ENCODE data around the gene EXOC6B. TPM values are rescaled to one million over a fixed set of nuclear protein-coding genes. Genes with fewer than 3 reads are reported as not detected.

EXOC6B gene
- total and polyA plus RNA-seq, 2 of the 8 experiments (the other 6 are each of a cell fraction or from before 2014, with no cell fraction given), result 13.5 to 33.0 TPM

DNA sequence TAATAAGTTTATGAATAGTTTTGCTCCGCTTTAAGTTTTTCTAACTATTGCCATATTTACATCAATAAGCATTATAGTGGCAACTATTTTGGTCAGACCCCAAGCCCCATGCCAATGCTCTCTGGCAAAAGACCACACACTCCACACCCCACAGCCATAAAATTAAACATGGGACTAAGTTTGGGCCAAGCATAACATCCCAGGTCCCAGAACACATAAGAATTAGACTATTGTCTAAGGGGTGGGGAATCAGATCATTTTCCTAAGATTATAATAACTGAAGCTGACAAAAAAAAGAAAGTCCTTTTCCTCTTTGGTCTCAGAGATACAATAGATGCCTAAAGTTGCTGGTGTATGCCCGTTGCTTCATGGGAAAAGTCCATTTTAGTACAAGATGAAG lies 46.3 kb downstream of the EXOC6B start:
- H3K23ac ChIP-seq (ENCODE audit: insufficient read length), result no peak overlapping the region
- no peak overlapping the region for H2AFZ ChIP-seq (ENCODE audit: low read length)
- no peak overlapping the region for H2BK12ac ChIP-seq (ENCODE audit: low read depth, low read length)
- H3K4me2 ChIP-seq (ENCODE audit: insufficient read depth in 1 of 2, low read depth in 2 of 2, low read length in 2 of 2), result no peak overlapping the region
- no peak overlapping the region for H2BK20ac ChIP-seq (ENCODE audit: low read length)
- no peak overlapping the region for H2AK5ac ChIP-seq (ENCODE audit: low read depth, low read length)
- H3K9ac ChIP-seq (replicated peaks in 1 of 4; ENCODE audit: extremely low read depth in 1 of 4, low read depth in 3 of 4, low read length in 3 of 4), result no peak overlapping the region
- ChIA-PET POLR2A (ENCODE audit: partially characterized antibody) (no interaction called here), CTCF (ENCODE audit: partially characterized antibody) (interaction anchor here (0.5 to 2.2 kb wide), 6 partner anchors 9 to 184 kb away, joined by 3 to 19 read pairs (median 3); no protein-coding TSS in a partner anchor)
- H4K8ac ChIP-seq (ENCODE audit: extremely low read depth, insufficient read depth, low read length), result no peak overlapping the region
- H3K4ac ChIP-seq (replicated peaks; ENCODE audit: insufficient read length, low read depth, low read length), result no peak overlapping the region
- no peak overlapping the region for H3K27ac ChIP-seq (ENCODE audit: low read depth, low read length)
- H3K27me3 ChIP-seq (replicated peaks in 1 of 4; ENCODE audit: control insufficient read depth in 3 of 4, extremely low read depth in 1 of 4, insufficient read depth in 3 of 4, low read length in 3 of 4), result no peaks in the 10 kb centered on the region
- H2BK15ac ChIP-seq (ENCODE audit: low read length), result no peak overlapping the region
- no peak overlapping the region for H2BK5ac ChIP-seq (ENCODE audit: low read depth, low read length)
- no peaks in the 10 kb centered on the region for H3K23me2 ChIP-seq (ENCODE audit: low read depth, low read length)
- DNase-seq (ENCODE audit: low read depth in 1 of 2, low spot score in 2 of 2) (no peak), FAIRE-seq (no peak)
- H4K20me1 ChIP-seq (replicated peaks in 1 of 2; ENCODE audit: control insufficient read depth in 1 of 2, insufficient read depth in 2 of 2, low read length in 2 of 2), result no peaks in the 10 kb centered on the region
- 0 out of 4 replicates have a peak, but pooled peaks cover 0 to 2% of the 10 kb centered on the region in 2 experiments for H3K79me2 ChIP-seq (ENCODE audit: control insufficient read depth in 1 of 2, insufficient read depth in 2 of 2, low read length in 2 of 2)
- no peak overlapping the region for H3K4me3 ChIP-seq (ENCODE audit: extremely low read depth in 1 of 4, insufficient read depth in 2 of 4, low read depth in 3 of 4, low read length in 4 of 4)
- H2BK120ac ChIP-seq (replicated peaks; ENCODE audit: low read depth, low read length), result no peak overlapping the region
- no peaks in the 10 kb centered on the region for H3K36me3 ChIP-seq (ENCODE audit: control insufficient read depth in 2 of 4, insufficient read depth in 4 of 4, low read length in 3 of 4)
- no peak overlapping the region for H3K14ac ChIP-seq (ENCODE audit: insufficient read length)
- peaks cover 2% of the 10 kb centered on the region; the same call in 1 of the 2 replicates for H3K79me1 ChIP-seq (ENCODE audit: low read depth, low read length)
- H4K91ac ChIP-seq (replicated peaks; ENCODE audit: insufficient read length, low read length), result no peak overlapping the region
- no peak for TF ChIP-seq POLR2AphosphoS5 (IDR thresholded peaks at IDR 0.05; ENCODE audit: low read depth, low read length)
- no peak for TF ChIP-seq HDAC2 (IDR thresholded peaks at IDR 0.05; ENCODE audit: borderline replicate concordance in 1 of 2, low read depth in 2 of 2, low read length in 2 of 2)
- TF ChIP-seq SUZ12 (IDR thresholded peaks at IDR 0.05; ENCODE audit: low read length), result no peak
- TF ChIP-seq CBX8 (IDR thresholded peaks at IDR 0.05; ENCODE audit: borderline replicate concordance, low read depth, low read length), result no peak
- TF ChIP-seq KDM4A (IDR thresholded peaks at IDR 0.05; ENCODE audit: low read depth, low read length, severe bottlenecking), result no peak
- peaks cover 0 to 3% (median 1%) of the 10 kb centered on the region in 4 experiments; a peak in 2 of 7 replicates for H3K4me1 ChIP-seq (replicated peaks in 1 of 4; ENCODE audit: control insufficient read depth in 3 of 4, insufficient read depth in 4 of 4, low read length in 3 of 4)
- H4K5ac ChIP-seq (ENCODE audit: insufficient read length, low read depth, low read length), result no peak overlapping the region
- no peak overlapping the region for H3K18ac ChIP-seq (ENCODE audit: extremely low read depth, low read length)
- 94% methylated on average over 2 of the region's 2 CpGs; no CpG with 5 or more reads in 1 of the 2 experiments for WGBS, 2 experiments (ENCODE audit: extremely low coverage in 1 of 2, insufficient coverage in 1 of 2, insufficient read length in 1 of 2, insufficient replicate concordance in 2 of 2, low coverage in 1 of 2, low lambda C conversion rate in 2 of 2, missing lambda C conversion rate in 1 of 2)
- H3K9me3 ChIP-seq (ENCODE audit: insufficient read depth in 2 of 2, low read depth in 1 of 2, low read length in 1 of 2), result no peaks in the 10 kb centered on the region
- H3K56ac ChIP-seq (replicated peaks; ENCODE audit: insufficient read length, low read depth, low read length), result no peak overlapping the region
